Small intestine (tissue), 7 donors: ENCODE data around the gene NDUFS6. TPM values are rescaled to one million over a fixed set of nuclear protein-coding genes. Genes with fewer than 3 reads are reported as not detected.
"Not testable (repeated sequence)": the region's sequence is repeated elsewhere in the genome, so short reads cannot be mapped to it uniquely, and the experiment has no call there.

Source experiments
- DNase-seq, 2 donors: peaks; one replicate each; pipeline versions ENCODE4 v3.0.0 to v3.0.0-alpha.2; 2013
- FAIRE-seq: peaks from 2 replicates; lab custom pipeline; 2012; peaks lifted over from hg19 to GRCh38; lab: Jason Lieb, UNC
- H3K27ac ChIP-seq, 3 donors: one replicate each; pipeline ENCODE4 v1.5.1; 2013; ENCODE audit warnings: low read length in 2 of 3, mild to moderate bottlenecking in 2 of 3, control low read depth in 1 of 3, inconsistent platforms in 1 of 3, low read depth in 1 of 3, moderate library complexity in 1 of 3
- H3K27me3 ChIP-seq, 3 donors: one replicate each; pipeline ENCODE4 v1.6.1; 2013; ENCODE audit warnings: low read length in 3 of 3, inconsistent platforms in 1 of 3; ENCODE audit not compliant: control insufficient read depth in 3 of 3, insufficient read depth in 3 of 3
- H3K36me3 ChIP-seq, 3 donors: one replicate each; pipeline ENCODE4 v1.6.1; 2013; ENCODE audit warnings: low read length in 3 of 3, inconsistent platforms in 1 of 3, low read depth in 1 of 3, mild to moderate bottlenecking in 1 of 3, moderate library complexity in 1 of 3; ENCODE audit not compliant: control insufficient read depth in 3 of 3, insufficient read depth in 2 of 3
- H3K4me1 ChIP-seq, 3 donors: one replicate each; pipeline ENCODE4 v1.6.1; 2013; ENCODE audit warnings: low read length in 2 of 3, inconsistent platforms in 1 of 3, low read depth in 1 of 3, mild to moderate bottlenecking in 1 of 3, moderate library complexity in 1 of 3; ENCODE audit not compliant: control insufficient read depth in 3 of 3, insufficient read depth in 2 of 3
- H3K4me3 ChIP-seq, 3 donors: one replicate each; pipeline ENCODE4 v1.5.1; 2013; ENCODE audit warnings: low read length in 3 of 3, control low read depth in 1 of 3, inconsistent platforms in 1 of 3, low read depth in 1 of 3, mild to moderate bottlenecking in 1 of 3, moderate library complexity in 1 of 3
- H3K9me3 ChIP-seq, 2 donors: one replicate each; pipeline ENCODE4 v1.6.1; 2013; ENCODE audit warnings: low read depth in 1 of 2, low read length in 1 of 2; ENCODE audit not compliant: control insufficient read depth in 2 of 2, insufficient read depth in 1 of 2
- WGBS, 3 donors: extraction: QIAGEN DNeasy Blood & Tissue Kit; methylation state at CpG; one replicate each; pipeline ENCODE4 v1.1.7; 2013; 5-methylcytosine and 5-hydroxymethylcytosine counted together
- polyA plus RNA-seq, 4 donors: library from polyadenylated mRNA; stranded (reverse) in 3 of 4; unstranded in 1 of 4; fragments of 200-250 nt in 3 of 4; fragments of 120-200 nt in 1 of 4; gene quantifications; one replicate each; pipeline versions ENCODE4 v1.2.1 to v1.2.3, GENCODE V29; 2013
- donor health status: healthy with polysubstance abuse.
- donor health status: control.
- donor health status: control.
- donor health status: Bipolar disorder and iron deficiency.
- donor health status: healthy.

NDUFS6 gene
- polyA plus RNA-seq, 4 donors, result 48.3 to 151 (median 113) TPM

- 80 to 85% (median 80%) methylated on average over 10 of the region's 10 CpGs for WGBS, 3 donors
- not testable (repeated sequence) for H3K9me3 ChIP-seq, H3K4me1 ChIP-seq, DNase-seq, FAIRE-seq, H3K36me3 ChIP-seq, H3K4me3 ChIP-seq, H3K27ac ChIP-seq
- peaks cover 3 to 28% (median 3%) of the 10 kb centered on the region in 3 donors for H3K27me3 ChIP-seq
Observed at GRCh38 chr5:1843761-1844160, 42.6 kb downstream of the NDUFS6 start.

- no peaks in the 10 kb centered on the region for H3K9me3 ChIP-seq
- WGBS, 3 donors, result 93 to 95% (median 94%) methylated on average over 5 of the region's 5 CpGs
- H3K27me3 ChIP-seq, result peaks cover 0 to 33% (median 7%) of the 10 kb centered on the region in 3 donors
- H3K27ac ChIP-seq, result no peak overlapping the region
- no peak overlapping the region for H3K4me3 ChIP-seq
- FAIRE-seq (no peak), DNase-seq (no peak)
- peaks cover 0 to 7% (median 0%) of the 10 kb centered on the region in 3 donors for H3K4me1 ChIP-seq
- no peaks in the 10 kb centered on the region for H3K36me3 ChIP-seq
Observed at GRCh38 chr5:1844708-1845436, 43.7 kb downstream of the NDUFS6 start.

GRCh38 chr5:1845696-1846095 lies 44.5 kb downstream of the NDUFS6 start:
- H3K9me3 ChIP-seq, result no peaks in the 10 kb centered on the region
- H3K4me3 ChIP-seq, result no peak overlapping the region
- peaks cover 0 to 5% (median 0%) of the 10 kb centered on the region in 3 donors for H3K4me1 ChIP-seq
- H3K36me3 ChIP-seq, result no peaks in the 10 kb centered on the region
- H3K27me3 ChIP-seq, result peaks cover 0 to 35% (median 13%) of the 10 kb centered on the region in 3 donors
- no peak for DNase-seq
- no peak for FAIRE-seq
- H3K27ac ChIP-seq, result no peak overlapping the region
- 93 to 94% (median 94%) methylated on average over 1 of the region's 1 CpG for WGBS, 3 donors

GRCh38 chr5:1846583-1846982 lies 45.4 kb downstream of the NDUFS6 start:
- FAIRE-seq (no peak), DNase-seq (no peak)
- no peak overlapping the region for H3K4me3 ChIP-seq
- H3K36me3 ChIP-seq, result no peaks in the 10 kb centered on the region
- H3K4me1 ChIP-seq, result no peaks in the 10 kb centered on the region
- peaks cover 0 to 34% (median 18%) of the 10 kb centered on the region in 3 donors for H3K27me3 ChIP-seq
- no peak overlapping the region for H3K27ac ChIP-seq
- WGBS, 3 donors, result 86 to 89% (median 87%) methylated on average over 13 of the region's 13 CpGs
- no peaks in the 10 kb centered on the region for H3K9me3 ChIP-seq

GRCh38 chr5:1847056-1847455 lies 45.8 kb downstream of the NDUFS6 start:
- Histone ChIP-seq H3K27ac (no peak overlapping the region), H3K27me3 (peaks cover 0 to 35% (median 20%) of the 10 kb centered on the region in 3 donors), H3K4me3 (no peak overlapping the region), H3K9me3 (no peaks in the 10 kb centered on the region), H3K36me3 (no peaks in the 10 kb centered on the region), H3K4me1 (no peaks in the 10 kb centered on the region)
- no peak for DNase-seq
- FAIRE-seq, result no peak
- 74 to 76% (median 74%) methylated on average over 10 of the region's 10 CpGs for WGBS, 3 donors

GRCh38 chr5:1847611-1848010 lies 46.4 kb downstream of the NDUFS6 start:
- Histone ChIP-seq H3K36me3 (no peaks in the 10 kb centered on the region), H3K9me3 (no peaks in the 10 kb centered on the region), H3K4me3 (no peak overlapping the region), H3K27me3 (peaks cover 0 to 34% (median 24%) of the 10 kb centered on the region in 3 donors), H3K27ac (no peak overlapping the region), H3K4me1 (no peaks in the 10 kb centered on the region)
- DNase-seq, result no peak
- WGBS, 3 donors, result 70 to 80% (median 74%) methylated on average over 9 of the region's 9 CpGs
- FAIRE-seq, result no peak

GRCh38 chr5:1850324-1851154 lies 49.3 kb downstream of the NDUFS6 start:
- no peaks in the 10 kb centered on the region for H3K36me3 ChIP-seq
- 69 to 73% (median 71%) methylated on average over 29 of the region's 29 CpGs for WGBS, 3 donors
- peaks cover 0 to 50% (median 34%) of the 10 kb centered on the region in 3 donors for H3K27me3 ChIP-seq
- no peak overlapping the region for H3K27ac ChIP-seq
- FAIRE-seq (no peak), DNase-seq (no peak)
- no peaks in the 10 kb centered on the region for H3K9me3 ChIP-seq
- H3K4me1 ChIP-seq, result no peaks in the 10 kb centered on the region
- no peak overlapping the region for H3K4me3 ChIP-seq

- H3K4me3 ChIP-seq, result no peak overlapping the region
- no peaks in the 10 kb centered on the region for H3K36me3 ChIP-seq
- FAIRE-seq (no peak), DNase-seq (no peak)
- peaks cover 0 to 58% (median 34%) of the 10 kb centered on the region in 3 donors for H3K27me3 ChIP-seq
- no peaks in the 10 kb centered on the region for H3K9me3 ChIP-seq
- no peak overlapping the region for H3K27ac ChIP-seq
- 8 to 17% (median 16%) methylated on average over 29 to 34 of the region's 34 CpGs for WGBS, 3 donors
- H3K4me1 ChIP-seq, result no peaks in the 10 kb centered on the region
Observed at GRCh38 chr5:1851290-1851934, 50.2 kb downstream of the NDUFS6 start.
